Lower lobe of right lung (tissue), 2 donors: ENCODE results near the gene ZFP90. TPM values are rescaled to one million over a fixed set of nuclear protein-coding genes. Genes with fewer than 3 reads are reported as not detected.

Source experiments
- ATAC-seq, 2 donors: fragments of 200-7000 bp; cut with Tn5 transposase; one replicate each; pipeline ENCODE4 v1.9.1; 2020 to 2022; ENCODE audit warnings: mild to moderate bottlenecking in 2 of 2, moderate library complexity in 2 of 2
- DNase-seq: peaks from one replicate; pipeline ENCODE4 v3.0.0-alpha.2; 2020
- H3K27ac ChIP-seq: fragments of 200-600 bp; one replicate; pipeline ENCODE4 v1.8.0; 2022
- H3K27me3 ChIP-seq: fragments of 200-600 bp; one replicate; pipeline ENCODE4 v1.8.0; 2022; ENCODE audit warnings: low read depth
- H3K36me3 ChIP-seq: fragments of 200-600 bp; one replicate; pipeline ENCODE4 v1.8.0; 2022; ENCODE audit warnings: mild to moderate bottlenecking
- H3K4me1 ChIP-seq: fragments of 200-600 bp; one replicate; pipeline ENCODE4 v1.8.0; 2022
- H3K4me3 ChIP-seq: fragments of 200-600 bp; one replicate; pipeline ENCODE4 v1.8.0; 2022; ENCODE audit warnings: mild to moderate bottlenecking
- H3K9me3 ChIP-seq: fragments of 200-600 bp; one replicate; pipeline ENCODE4 v1.8.0; 2022
- CTCF ChIP-seq: fragments of 200-600 bp; IDR thresholded peaks from one replicate; pipeline ENCODE4 v1.8.0; 2022; ENCODE audit warnings: antibody characterized with exemption, mild to moderate bottlenecking
- intact Hi-C: fragments of 100-400 bp; cut with DNase I; formaldehyde crosslinking; loops from one replicate; pipeline ENCODE4 v1.11.0; 2022
- total RNA-seq: library from RNA; stranded (reverse); fragmentation: NEBNext Ultra II Directional; extraction: Animal tissue kit (Norgen Biotek cat#: 25700); gene quantifications from one replicate; pipeline ENCODE4 v1.2.1, GENCODE V29; 2021
- donor health status: DM: no; HTN: yes; CAD: no; lungs with severe emphysema.

The ZFP90 gene
- total RNA-seq, 1 donor from 2014 or later: 25.7 TPM

DNA sequence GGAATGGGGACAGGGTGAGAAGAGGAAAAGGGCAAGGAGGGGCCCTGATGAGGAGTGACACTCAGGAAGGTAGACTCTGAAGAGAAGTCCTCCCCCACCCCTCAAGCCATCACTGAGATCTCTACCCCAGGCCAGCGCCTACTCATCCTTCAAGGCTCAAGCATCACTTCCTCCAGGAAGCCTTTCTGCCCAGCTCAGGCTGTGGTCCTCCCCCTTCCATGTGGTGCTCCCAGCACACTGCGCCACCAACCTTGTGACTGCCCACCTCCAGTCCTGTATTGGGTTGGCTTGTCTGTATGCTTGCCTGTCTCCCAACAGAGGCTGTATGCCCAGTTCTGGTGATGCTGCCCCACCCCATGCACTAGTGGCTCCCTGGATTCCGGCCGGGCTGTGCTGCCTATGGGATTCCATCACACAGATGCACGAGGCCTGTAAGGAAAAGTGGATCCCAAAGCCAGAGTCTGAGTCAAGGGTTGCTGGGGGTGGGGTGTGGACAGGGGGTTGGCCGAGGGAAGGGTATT is 19.8 kb upstream of the ZFP90 start:
- DNase-seq: no peak
- TF ChIP-seq CTCF: no peak
- no peak for ATAC-seq
- no peak overlapping the region for H3K4me3 ChIP-seq
- H3K9me3 ChIP-seq: no peaks in the 10 kb centered on the region
- H3K27me3 ChIP-seq: no peaks in the 10 kb centered on the region
- H3K4me1 ChIP-seq: peaks cover 7% of the 10 kb centered on the region
- no peaks in the 10 kb centered on the region for H3K36me3 ChIP-seq
- intact Hi-C loops: no loop called here
- H3K27ac ChIP-seq: no peak overlapping the region

DNA sequence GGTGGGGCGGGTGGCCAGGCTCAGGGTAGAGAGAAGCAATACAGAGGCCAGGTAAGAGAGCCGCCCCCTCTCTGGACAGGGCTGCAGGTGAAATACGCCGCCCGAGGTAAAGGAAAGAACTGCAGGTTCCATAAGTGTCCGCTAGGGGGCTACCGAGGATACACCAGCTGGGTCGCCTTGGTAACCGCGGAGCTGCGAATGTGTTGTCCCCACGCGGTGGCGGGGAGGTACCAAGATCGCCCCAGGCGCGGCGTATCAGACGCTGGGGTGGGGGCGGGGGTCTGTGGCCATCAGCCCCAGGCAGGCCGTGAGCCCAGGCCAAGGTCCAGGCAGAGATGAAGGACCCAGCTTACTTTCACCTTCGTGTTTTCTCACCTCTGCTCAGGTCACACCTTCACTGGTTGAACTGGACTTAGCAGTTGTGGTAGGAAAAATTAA is 18.4 kb upstream of the ZFP90 start:
- TF ChIP-seq CTCF: peak; percentile 98
- DNase-seq (peak; percentile 95), ATAC-seq (peak; percentile 95 to 98)
- Histone ChIP-seq H3K4me3 (peak overlapping the region; percentile 31), H3K27me3 (no peaks in the 10 kb centered on the region), H3K36me3 (no peaks in the 10 kb centered on the region), H3K27ac (no peak overlapping the region), H3K4me1 (peaks cover 7% of the 10 kb centered on the region), H3K9me3 (no peaks in the 10 kb centered on the region)
- intact Hi-C loops: no loop called here

DNA sequence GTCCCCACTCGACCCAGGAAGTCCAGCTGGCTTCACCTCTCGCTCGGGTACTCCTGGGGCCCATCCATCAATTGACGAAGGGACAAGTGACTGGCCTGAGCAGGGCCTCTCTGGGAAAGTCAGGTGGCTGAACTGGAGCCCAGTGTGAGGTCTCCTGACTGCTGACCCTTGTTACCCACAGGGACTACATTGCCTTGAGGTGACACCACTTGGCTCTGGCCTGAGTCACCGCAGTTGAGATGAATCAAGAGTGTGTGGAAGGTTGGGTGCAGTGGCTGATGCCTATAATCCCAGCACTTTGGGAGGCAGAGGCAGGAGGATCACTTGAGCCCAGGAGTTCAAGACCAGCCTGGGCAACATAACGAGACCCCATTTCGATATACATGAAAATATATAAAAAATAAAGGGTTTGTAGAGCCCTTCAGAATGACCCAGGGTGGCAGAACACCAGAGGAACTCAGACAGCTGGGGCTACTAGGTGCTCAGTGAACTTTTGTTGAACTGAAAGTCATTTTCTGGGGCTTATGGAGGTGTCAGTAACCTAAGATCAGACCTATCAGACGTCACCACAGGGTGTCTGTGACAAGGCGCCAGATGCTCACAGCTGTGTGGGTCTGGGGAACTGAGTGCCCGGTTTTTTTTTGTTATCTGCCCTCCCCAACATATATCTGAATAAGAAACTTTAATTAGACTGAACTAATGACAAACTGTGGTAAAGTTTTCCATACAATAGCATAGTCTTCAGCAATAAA is 14.8 kb upstream of the ZFP90 start:
- no peaks in the 10 kb centered on the region for H3K36me3 ChIP-seq
- peaks cover 15% of the 10 kb centered on the region for H3K4me1 ChIP-seq
- intact Hi-C loops: no loop called here
- no peak for ATAC-seq
- no peak overlapping the region for H3K4me3 ChIP-seq
- H3K27ac ChIP-seq: no peak overlapping the region
- no peak for TF ChIP-seq CTCF
- no peaks in the 10 kb centered on the region for H3K9me3 ChIP-seq
- no peak for DNase-seq
- H3K27me3 ChIP-seq: no peaks in the 10 kb centered on the region

DNA sequence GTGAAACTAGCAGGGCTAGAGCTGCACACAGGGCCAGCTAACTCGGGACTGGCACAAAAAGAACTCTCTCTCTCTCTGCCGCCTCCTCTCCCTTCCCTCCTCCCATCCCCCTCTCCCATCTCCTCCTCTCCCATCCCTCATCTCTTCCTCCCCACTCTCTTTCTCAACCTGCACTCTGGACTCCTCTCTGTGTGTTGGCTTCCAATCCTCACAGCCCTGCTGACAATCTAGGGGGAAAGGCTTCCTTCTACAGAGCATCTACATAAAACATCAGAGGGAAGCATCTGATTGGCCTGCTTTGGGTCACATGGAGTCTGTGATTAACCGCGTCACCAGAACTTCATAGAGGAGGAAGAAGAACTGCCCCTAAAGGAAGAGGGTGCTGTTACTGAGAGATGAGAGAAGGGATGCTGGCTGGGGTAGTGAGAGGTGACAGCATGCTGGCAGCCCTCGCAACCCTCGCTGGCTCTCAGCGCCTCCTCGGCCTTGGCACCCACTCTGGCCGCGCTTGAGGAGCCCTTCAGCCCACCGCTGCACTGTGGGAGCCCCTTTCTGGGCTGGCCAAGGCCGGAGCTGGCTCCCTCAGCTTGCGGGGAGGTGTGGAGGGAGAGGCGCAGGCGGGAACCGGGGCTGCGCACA is 12.8 kb upstream of the ZFP90 start:
- peaks cover 22% of the 10 kb centered on the region for H3K4me1 ChIP-seq
- DNase-seq (no peak), ATAC-seq (no peak)
- no peak for TF ChIP-seq CTCF
- no peaks in the 10 kb centered on the region for H3K36me3 ChIP-seq
- no peaks in the 10 kb centered on the region for H3K9me3 ChIP-seq
- no peaks in the 10 kb centered on the region for H3K27me3 ChIP-seq
- intact Hi-C loops: no loop called here
- no peak overlapping the region for H3K4me3 ChIP-seq
- H3K27ac ChIP-seq: no peak overlapping the region

DNA sequence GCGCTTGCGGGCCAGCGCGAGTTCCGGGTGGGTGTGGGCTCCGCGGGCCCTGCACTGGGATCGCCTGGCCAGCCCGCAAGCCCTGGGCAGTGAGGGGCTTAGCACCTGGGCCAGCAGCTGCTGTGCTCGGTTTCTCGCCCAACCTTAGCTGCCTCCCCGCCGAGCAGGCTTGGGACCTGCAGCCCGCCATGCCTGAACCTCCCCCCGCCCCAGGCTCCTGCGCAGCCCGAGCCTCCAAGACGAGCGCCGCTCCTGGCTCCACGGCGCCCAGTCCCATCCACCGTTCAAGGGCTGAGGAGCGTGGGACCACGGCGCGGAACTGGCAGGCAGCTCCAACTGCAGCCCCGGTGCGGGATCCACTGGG is 12.3 kb upstream of the ZFP90 start:
- peaks cover 22% of the 10 kb centered on the region for H3K4me1 ChIP-seq
- intact Hi-C loops: no loop called here
- no peaks in the 10 kb centered on the region for H3K36me3 ChIP-seq
- no peak overlapping the region for H3K27ac ChIP-seq
- no peaks in the 10 kb centered on the region for H3K27me3 ChIP-seq
- no peaks in the 10 kb centered on the region for H3K9me3 ChIP-seq
- no peak for TF ChIP-seq CTCF
- no peak overlapping the region for H3K4me3 ChIP-seq
- no peak for ATAC-seq
- no peak for DNase-seq
